HepG2 (cell line): Measurements from ENCODE around the gene CEMP1. TPM values are rescaled to one million over a fixed set of nuclear protein-coding genes. Genes with fewer than 3 reads are reported as not detected.
A peak's percentile ranks its signal among the peaks of the same experiment; 100 is the strongest.

Experiments used
- ARNTL ChIP-seq: sonication (generic); formaldehyde crosslinking; IDR thresholded peaks from 2 replicates; pipeline ENCODE4 v1.4.0; 2020; ENCODE audit warnings: mild to moderate bottlenecking, missing genetic modification reagents
- CC2D1A ChIP-seq: sonication (generic); formaldehyde crosslinking; IDR thresholded peaks from 2 replicates; pipeline ENCODE4 v1.8.1; 2023; ENCODE audit warnings: mild to moderate bottlenecking, missing genetic modification reagents
- EEA1 ChIP-seq: sonication (generic); formaldehyde crosslinking; IDR thresholded peaks from 2 replicates; pipeline ENCODE4 v1.5.1; 2020; ENCODE audit warnings: mild to moderate bottlenecking, missing genetic modification reagents, borderline replicate concordance
- FOSL2 ChIP-seq: sonication (generic); formaldehyde crosslinking; IDR thresholded peaks from 2 replicates; pipeline ENCODE4 v1.4.0; 2020; ENCODE audit warnings: missing genetic modification reagents
- KDM3A ChIP-seq: IDR thresholded peaks from 2 replicates; pipeline ENCODE4 v1.6.1; 2018; ENCODE audit warnings: low read depth, missing compliant biosample characterization
- NCOA2 ChIP-seq: sonication (generic); formaldehyde crosslinking; IDR thresholded peaks from 2 replicates; pipeline ENCODE4 v1.8.0; 2022; ENCODE audit warnings: inconsistent platforms
- SIN3B ChIP-seq: fragments of 150-350 bp; IDR thresholded peaks from 2 replicates; pipeline ENCODE4 v1.6.1; 2014; ENCODE audit warnings: low read length
- THAP11 ChIP-seq: IDR thresholded peaks from 2 replicates; pipeline ENCODE4 v1.6.1; 2016; ENCODE audit warnings: missing biosample characterization, missing genetic modification reagents
- ZHX2 ChIP-seq, 2 experiments: sonication (generic) in 1 of 2; formaldehyde crosslinking in 1 of 2; IDR thresholded peaks; 2 replicates each; pipeline versions ENCODE4 v1.6.1 to v1.9.0; 2014 to 2022; ENCODE audit warnings: antibody characterized with exemption in 1 of 2, borderline replicate concordance in 1 of 2, inconsistent platforms in 1 of 2, low read depth in 1 of 2, missing genetic modification reagents in 1 of 2
- ZNF281 ChIP-seq: sonication (generic); formaldehyde crosslinking; IDR thresholded peaks from 2 replicates; pipeline ENCODE4 v1.4.0; 2020; ENCODE audit warnings: missing genetic modification reagents, borderline replicate concordance
- polyA plus RNA-seq, 8 experiments: library from polyadenylated mRNA; depleted of rRNA in 3 of 8; stranded (reverse) in 7 of 8; unstranded in 1 of 8; fragments of >200 nt; fragmentation: Illumina TruSeq in 4 of 8; extraction: Trizol in 4 of 8; gene quantifications; 2 replicates each; pipeline versions ENCODE4 v1.2.1 to v1.2.3, GENCODE V29; 2011 to 2016; ENCODE audit warnings: low read depth in 4 of 8, missing spikeins in 1 of 8, mixed read lengths in 1 of 8; ENCODE audit not compliant: insufficient read depth in 1 of 8
- total RNA-seq, 5 experiments: library from RNA; depleted of rRNA; stranded (reverse); fragments of >200 nt; fragmentation: Illumina TruSeq; extraction: Trizol; gene quantifications; 2 replicates each; pipeline ENCODE4 v1.2.3, GENCODE V29; 2016; ENCODE audit warnings: low read depth in 1 of 5
- TF ChIP-seq, protein P1 (sequence below): sonication (generic); formaldehyde crosslinking; IDR thresholded peaks from 2 replicates; pipeline ENCODE4 v1.4.0; 2020; ENCODE audit warnings: missing genetic modification reagents
- TF ChIP-seq, protein P2 (sequence below): sonication (generic); formaldehyde crosslinking; IDR thresholded peaks from 2 replicates; pipeline ENCODE4 v1.4.0; 2020; ENCODE audit warnings: mild to moderate bottlenecking, missing genetic modification reagents, borderline replicate concordance

CEMP1 gene
- total and polyA plus RNA-seq, 2 of the 13 experiments (the other 11 are each of a cell fraction or from before 2014, with no cell fraction given) = not detected

- TF ChIP-seq ZHX2 (IDR thresholded peaks at IDR 0.05; ENCODE audit: low read depth) (0 out of 2 replicates have a peak, but pooled peaks have one; percentile 32), ZHX2 (CRISPR knock-in tag; IDR thresholded peaks at IDR 0.05; ENCODE audit: borderline replicate concordance) (no peak), KDM3A (CRISPR knock-in tag) (no peak), THAP11 (CRISPR knock-in tag) (peak; percentile 76), EEA1 (CRISPR knock-in tag) (peak; percentile 54; the same call in 1 of the 2 replicates), CC2D1A (CRISPR knock-in tag) (no peak), ZNF281 (CRISPR knock-in tag) (peak; percentile 57; the same call in 1 of the 2 replicates), ARNTL (peak; percentile 94), NCOA2 (no peak), SIN3B (peak; percentile 79), FOSL2 (CRISPR knock-in tag) (0 out of 2 replicates have a peak, but pooled peaks have one; percentile 10)
- TF ChIP-seq, protein P1, sequence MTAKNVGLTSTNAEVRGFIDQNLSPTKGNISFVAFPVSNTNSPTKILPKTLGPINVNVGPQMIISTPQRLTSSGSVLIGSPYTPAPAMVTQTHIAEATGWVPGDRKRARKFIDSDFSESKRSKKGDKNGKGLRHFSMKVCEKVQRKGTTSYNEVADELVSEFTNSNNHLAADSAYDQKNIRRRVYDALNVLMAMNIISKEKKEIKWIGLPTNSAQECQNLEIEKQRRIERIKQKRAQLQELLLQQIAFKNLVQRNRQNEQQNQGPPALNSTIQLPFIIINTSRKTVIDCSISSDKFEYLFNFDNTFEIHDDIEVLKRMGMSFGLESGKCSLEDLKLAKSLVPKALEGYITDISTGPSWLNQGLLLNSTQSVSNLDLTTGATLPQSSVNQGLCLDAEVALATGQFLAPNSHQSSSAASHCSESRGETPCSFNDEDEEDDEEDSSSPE (CRISPR knock-in tag) = peak; percentile 72
- TF ChIP-seq, protein P2, sequence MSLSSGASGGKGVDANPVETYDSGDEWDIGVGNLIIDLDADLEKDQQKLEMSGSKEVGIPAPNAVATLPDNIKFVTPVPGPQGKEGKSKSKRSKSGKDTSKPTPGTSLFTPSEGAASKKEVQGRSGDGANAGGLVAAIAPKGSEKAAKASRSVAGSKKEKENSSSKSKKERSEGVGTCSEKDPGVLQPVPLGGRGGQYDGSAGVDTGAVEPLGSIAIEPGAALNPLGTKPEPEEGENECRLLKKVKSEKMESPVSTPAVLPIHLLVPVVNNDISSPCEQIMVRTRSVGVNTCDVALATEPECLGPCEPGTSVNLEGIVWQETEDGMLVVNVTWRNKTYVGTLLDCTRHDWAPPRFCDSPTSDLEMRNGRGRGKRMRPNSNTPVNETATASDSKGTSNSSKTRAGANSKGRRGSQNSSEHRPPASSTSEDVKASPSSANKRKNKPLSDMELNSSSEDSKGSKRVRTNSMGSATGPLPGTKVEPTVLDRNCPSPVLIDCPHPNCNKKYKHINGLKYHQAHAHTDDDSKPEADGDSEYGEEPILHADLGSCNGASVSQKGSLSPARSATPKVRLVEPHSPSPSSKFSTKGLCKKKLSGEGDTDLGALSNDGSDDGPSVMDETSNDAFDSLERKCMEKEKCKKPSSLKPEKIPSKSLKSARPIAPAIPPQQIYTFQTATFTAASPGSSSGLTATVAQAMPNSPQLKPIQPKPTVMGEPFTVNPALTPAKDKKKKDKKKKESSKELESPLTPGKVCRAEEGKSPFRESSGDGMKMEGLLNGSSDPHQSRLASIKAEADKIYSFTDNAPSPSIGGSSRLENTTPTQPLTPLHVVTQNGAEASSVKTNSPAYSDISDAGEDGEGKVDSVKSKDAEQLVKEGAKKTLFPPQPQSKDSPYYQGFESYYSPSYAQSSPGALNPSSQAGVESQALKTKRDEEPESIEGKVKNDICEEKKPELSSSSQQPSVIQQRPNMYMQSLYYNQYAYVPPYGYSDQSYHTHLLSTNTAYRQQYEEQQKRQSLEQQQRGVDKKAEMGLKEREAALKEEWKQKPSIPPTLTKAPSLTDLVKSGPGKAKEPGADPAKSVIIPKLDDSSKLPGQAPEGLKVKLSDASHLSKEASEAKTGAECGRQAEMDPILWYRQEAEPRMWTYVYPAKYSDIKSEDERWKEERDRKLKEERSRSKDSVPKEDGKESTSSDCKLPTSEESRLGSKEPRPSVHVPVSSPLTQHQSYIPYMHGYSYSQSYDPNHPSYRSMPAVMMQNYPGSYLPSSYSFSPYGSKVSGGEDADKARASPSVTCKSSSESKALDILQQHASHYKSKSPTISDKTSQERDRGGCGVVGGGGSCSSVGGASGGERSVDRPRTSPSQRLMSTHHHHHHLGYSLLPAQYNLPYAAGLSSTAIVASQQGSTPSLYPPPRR (CRISPR knock-in tag) = 0 out of 2 replicates have a peak, but pooled peaks have one; percentile 20
Measured at GRCh38 chr16:2520097-2520783, 11.0 kb downstream of the CEMP1 start, which contains the start of gene AMDHD2 (continued).
